HG02973 (cell line): Measurements from ENCODE around the gene PANK4.

Experiments used
- ATAC-seq: cut with Tn5 transposase; IDR thresholded peaks from one replicate; pipeline ENCODE4 v1.9.1; 2021; ENCODE audit warnings: moderate library complexity; ENCODE audit not compliant: unreplicated experiment

Gene PANK4

GRCh38 chr1:2480236-2480985, 46.0 kb downstream of the PANK4 start:
- no peak for ATAC-seq

- no peak for ATAC-seq
Measured at GRCh38 chr1:2479618-2480017, 46.8 kb downstream of the PANK4 start.

GRCh38 chr1:2479186-2479585, 47.2 kb downstream of the PANK4 start:
- ATAC-seq: no peak

- no peak for ATAC-seq
Measured at GRCh38 chr1:2477791-2478499, 48.5 kb downstream of the PANK4 start.

- no peak for ATAC-seq
Measured at GRCh38 chr1:2477309-2477708, 49.1 kb downstream of the PANK4 start.

- ATAC-seq: no peak
Measured at GRCh38 chr1:2476061-2476999, 50.1 kb downstream of the PANK4 start, which contains the start of gene PLCH2. TSS of gene PLCH2 (plus strand) at chr1:2476289. CDS start at chr1:2476589, 300 bp downstream.

- ATAC-seq: no peak
Measured at GRCh38 chr1:2475571-2475970, 50.8 kb downstream of the PANK4 start.

GRCh38 chr1:2474933-2475371, 51.4 kb downstream of the PANK4 start:
- ATAC-seq: no peak

- ATAC-seq: no peak
Measured at GRCh38 chr1:2474104-2474844, 52.1 kb downstream of the PANK4 start.

GRCh38 chr1:2473198-2473597, 53.2 kb downstream of the PANK4 start:
- no peak for ATAC-seq

- ATAC-seq: no peak
Measured at GRCh38 chr1:2472561-2473177, 53.7 kb downstream of the PANK4 start.

- ATAC-seq: no peak
Measured at GRCh38 chr1:2472109-2472508, 54.3 kb downstream of the PANK4 start.

- ATAC-seq: no peak
Measured at GRCh38 chr1:2471587-2472001, 54.8 kb downstream of the PANK4 start.

- ATAC-seq: no peak
Measured at GRCh38 chr1:2471159-2471471, 55.3 kb downstream of the PANK4 start.

GRCh38 chr1:2470290-2471158, 55.9 kb downstream of the PANK4 start:
- ATAC-seq: no peak

GRCh38 chr1:2469103-2469940, 57.1 kb downstream of the PANK4 start:
- ATAC-seq: no peak

GRCh38 chr1:2468540-2468939, 57.9 kb downstream of the PANK4 start:
- no peak for ATAC-seq

- no peak for ATAC-seq
Measured at GRCh38 chr1:2468041-2468472, 58.3 kb downstream of the PANK4 start.
